Measurements from ENCODE around the gene CDC7. TPM values are rescaled to one million over a fixed set of nuclear protein-coding genes. Genes with fewer than 3 reads are reported as not detected.

The CDC7 gene
- total RNA-seq, 2 donors from 2014 or later: 41.7 to 44.7 TPM

GRCh38 chr1:91559838-91560565 lies 59.4 kb downstream of the CDC7 start:
- peaks cover 5% of the 10 kb centered on the region for H3K9me3 Mint-ChIP-seq
- H3K4me1 ChIP-seq (ENCODE audit: control insufficient read depth, insufficient read depth, low read length): no peaks in the 10 kb centered on the region
- H3K4me1 Mint-ChIP-seq: peaks cover 12% of the 10 kb centered on the region
- no peak for DNase-seq
- no peaks in the 10 kb centered on the region for H3K27me3 ChIP-seq (ENCODE audit: control insufficient read depth, insufficient read depth, low read length, poor library complexity, severe bottlenecking)
- no peak overlapping the region for H3K4me3 Mint-ChIP-seq
- H3K9ac ChIP-seq (ENCODE audit: extremely low read depth, low read length, poor library complexity, severe bottlenecking): no peak overlapping the region
- no peaks in the 10 kb centered on the region for H3K27me3 Mint-ChIP-seq (ENCODE audit: insufficient read depth)
- TF ChIP-seq CTCF (conservative IDR thresholded peaks at IDR 0.05): no peak
- H3K9me3 ChIP-seq (ENCODE audit: control insufficient read depth, low read length): peaks cover 10% of the 10 kb centered on the region
- H3K27ac ChIP-seq (ENCODE audit: low read depth, low read length): no peak overlapping the region
- 92 to 100% methylated on average over 1 to 4 of the region's 4 CpGs for WGBS, 2 experiments (ENCODE audit: insufficient coverage in 1 of 2, insufficient read length in 1 of 2)
- no peaks in the 10 kb centered on the region for H3K36me3 Mint-ChIP-seq (ENCODE audit: low read depth)
- no peak overlapping the region for H3K27ac Mint-ChIP-seq
- H3K4me3 ChIP-seq (ENCODE audit: low read length): no peak overlapping the region
- H3K36me3 ChIP-seq (ENCODE audit: control insufficient read depth, insufficient read depth, low read length): no peaks in the 10 kb centered on the region

GRCh38 chr1:91564888-91565701 lies 64.4 kb downstream of the CDC7 start:
- H3K4me3 Mint-ChIP-seq: no peak overlapping the region
- Histone ChIP-seq H3K9me3 (ENCODE audit: control insufficient read depth, low read length) (peaks cover 10% of the 10 kb centered on the region), H3K4me1 (ENCODE audit: control insufficient read depth, insufficient read depth, low read length) (no peaks in the 10 kb centered on the region), H3K36me3 (ENCODE audit: control insufficient read depth, insufficient read depth, low read length) (no peaks in the 10 kb centered on the region), H3K27me3 (ENCODE audit: control insufficient read depth, insufficient read depth, low read length, poor library complexity, severe bottlenecking) (no peaks in the 10 kb centered on the region), H3K9ac (ENCODE audit: extremely low read depth, low read length, poor library complexity, severe bottlenecking) (no peak overlapping the region), H3K27ac (ENCODE audit: low read depth, low read length) (peak overlapping the region; percentile 98), H3K4me3 (ENCODE audit: low read length) (no peak overlapping the region)
- H3K36me3 Mint-ChIP-seq (ENCODE audit: low read depth): no peaks in the 10 kb centered on the region
- H3K4me1 Mint-ChIP-seq: peaks cover 4% of the 10 kb centered on the region
- DNase-seq: no peak
- H3K27me3 Mint-ChIP-seq (ENCODE audit: insufficient read depth): no peaks in the 10 kb centered on the region
- H3K9me3 Mint-ChIP-seq: peaks cover 5% of the 10 kb centered on the region
- TF ChIP-seq CTCF (conservative IDR thresholded peaks at IDR 0.05): no peak
- WGBS, 2 experiments (ENCODE audit: insufficient coverage in 1 of 2, insufficient read length in 1 of 2): 47 to 73% methylated on average over 4 to 6 of the region's 6 CpGs
- no peak overlapping the region for H3K27ac Mint-ChIP-seq

GRCh38 chr1:91567583-91567982 lies 66.9 kb downstream of the CDC7 start:
- peaks cover 2% of the 10 kb centered on the region for H3K27me3 Mint-ChIP-seq (ENCODE audit: insufficient read depth)
- no peak overlapping the region for H3K4me3 Mint-ChIP-seq

More at GRCh38 chr1:91567583-91567982, 66.9 kb downstream of the CDC7 start:
- peaks cover 10% of the 10 kb centered on the region for H3K9me3 ChIP-seq (ENCODE audit: control insufficient read depth, low read length)
- no peak overlapping the region for H3K9ac ChIP-seq (ENCODE audit: extremely low read depth, low read length, poor library complexity, severe bottlenecking)
- WGBS, 2 experiments (ENCODE audit: insufficient coverage in 1 of 2, insufficient read length in 1 of 2): 82 to 90% methylated on average over 3 to 4 of the region's 4 CpGs
- no peak for TF ChIP-seq CTCF (conservative IDR thresholded peaks at IDR 0.05)
- no peaks in the 10 kb centered on the region for H3K4me1 ChIP-seq (ENCODE audit: control insufficient read depth, insufficient read depth, low read length)
- H3K36me3 ChIP-seq (ENCODE audit: control insufficient read depth, insufficient read depth, low read length): no peaks in the 10 kb centered on the region
- Mint-ChIP-seq H3K36me3 (ENCODE audit: low read depth) (no peaks in the 10 kb centered on the region), H3K27ac (no peak overlapping the region), H3K4me1 (no peaks in the 10 kb centered on the region), H3K9me3 (peaks cover 5% of the 10 kb centered on the region)
- no peak overlapping the region for H3K4me3 ChIP-seq (ENCODE audit: low read length)
- no peaks in the 10 kb centered on the region for H3K27me3 ChIP-seq (ENCODE audit: control insufficient read depth, insufficient read depth, low read length, poor library complexity, severe bottlenecking)
- DNase-seq: no peak
- no peak overlapping the region for H3K27ac ChIP-seq (ENCODE audit: low read depth, low read length)
